H9 (cell line): Measurements from ENCODE around the gene CENPQ. TPM values are rescaled to one million over a fixed set of nuclear protein-coding genes. Genes with fewer than 3 reads are reported as not detected.
A peak's percentile ranks its signal among the peaks of the same experiment; 100 is the strongest.

ENCODE experiments used
- DNase-seq: peaks from one replicate; pipeline ENCODE4 v3.0.0-alpha.2; 2017
- H2AFZ ChIP-seq: one replicate; pipeline ENCODE4 v1.6.1; 2013; ENCODE audit warnings: mild to moderate bottlenecking, low read length, control low read depth, moderate library complexity
- H2AK5ac ChIP-seq: 2 replicates; pipeline ENCODE4 v1.6.1; 2013; ENCODE audit warnings: low read length, control low read depth, mixed read lengths; ENCODE audit not compliant: insufficient read length
- H2BK120ac ChIP-seq: one replicate; pipeline ENCODE4 v1.6.1; 2013; ENCODE audit warnings: low read depth, mild to moderate bottlenecking, low read length, control low read depth, inconsistent platforms; ENCODE audit not compliant: poor library complexity, severe bottlenecking
- H2BK12ac ChIP-seq: 2 replicates; pipeline ENCODE4 v1.6.1; 2013; ENCODE audit warnings: low read length, control low read depth, mixed read lengths, low read depth; ENCODE audit not compliant: insufficient read length
- H2BK15ac ChIP-seq: 2 replicates; pipeline ENCODE4 v1.6.1; 2013; ENCODE audit warnings: low read depth, low read length, control low read depth
- H2BK20ac ChIP-seq: one replicate; pipeline ENCODE4 v1.6.1; 2013; ENCODE audit warnings: low read depth, mild to moderate bottlenecking, low read length, control low read depth, inconsistent platforms; ENCODE audit not compliant: poor library complexity, severe bottlenecking
- H2BK5ac ChIP-seq: 2 replicates; pipeline ENCODE4 v1.6.1; 2013; ENCODE audit warnings: low read length, control low read depth, mixed read lengths; ENCODE audit not compliant: insufficient read length
- H3K14ac ChIP-seq: 2 replicates; pipeline ENCODE4 v1.6.1; 2013; ENCODE audit warnings: low read length, control low read depth; ENCODE audit not compliant: insufficient read depth
- H3K18ac ChIP-seq: 2 replicates; pipeline ENCODE4 v1.6.1; 2013; ENCODE audit warnings: low read depth, mild to moderate bottlenecking, mixed read lengths, low read length, control low read depth; ENCODE audit not compliant: insufficient read length
- H3K23ac ChIP-seq: 2 replicates; pipeline ENCODE4 v1.6.1; 2013; ENCODE audit warnings: low read length, control low read depth, mixed read lengths, low read depth; ENCODE audit not compliant: insufficient read length
- H3K23me2 ChIP-seq: 2 replicates; pipeline ENCODE4 v1.6.1; 2013; ENCODE audit warnings: low read depth, mild to moderate bottlenecking, mixed read lengths, low read length, control low read depth; ENCODE audit not compliant: insufficient read length, poor library complexity, severe bottlenecking
- H3K27ac ChIP-seq: 2 replicates; pipeline ENCODE4 v1.5.1; 2013; ENCODE audit warnings: low read length, control low read depth, mixed read lengths, low read depth; ENCODE audit not compliant: insufficient read length
- H3K27me3 ChIP-seq: 2 replicates; pipeline ENCODE4 v1.6.1; 2013; ENCODE audit warnings: low read length, control low read depth, inconsistent platforms; ENCODE audit not compliant: insufficient read depth
- H3K4ac ChIP-seq: 2 replicates; pipeline ENCODE4 v1.6.1; 2013; ENCODE audit warnings: low read depth, mild to moderate bottlenecking, control low read depth, inconsistent platforms, low read length, moderate library complexity
- H3K4me1 ChIP-seq: 2 replicates; pipeline ENCODE4 v1.6.1; 2013; ENCODE audit warnings: low read length, control low read depth, inconsistent platforms; ENCODE audit not compliant: insufficient read depth
- H3K4me2 ChIP-seq: 2 replicates; pipeline ENCODE4 v1.6.1; 2013; ENCODE audit warnings: low read length, control low read depth, mixed read lengths; ENCODE audit not compliant: insufficient read length, insufficient read depth
- H3K56ac ChIP-seq: 2 replicates; pipeline ENCODE4 v1.6.1; 2013; ENCODE audit warnings: low read depth, mild to moderate bottlenecking, mixed read lengths, low read length, control low read depth; ENCODE audit not compliant: insufficient read length
- H3K79me1 ChIP-seq: 2 replicates; pipeline ENCODE4 v1.6.1; 2013; ENCODE audit warnings: low read depth, mild to moderate bottlenecking, moderate library complexity, low read length, control low read depth, inconsistent platforms; ENCODE audit not compliant: insufficient read depth, poor library complexity, severe bottlenecking
- H3K79me2 ChIP-seq: 2 replicates; pipeline ENCODE4 v1.6.1; 2013; ENCODE audit warnings: low read length, control low read depth, inconsistent platforms; ENCODE audit not compliant: insufficient read depth
- H3K9ac ChIP-seq: 2 replicates; pipeline ENCODE4 v1.6.1; 2013; ENCODE audit warnings: low read length, control low read depth, mixed read lengths; ENCODE audit not compliant: insufficient read length; ENCODE audit errors: extremely low read depth
- H3K9me3 ChIP-seq: one replicate; pipeline ENCODE4 v1.6.1; 2013; ENCODE audit warnings: low read depth, low read length, inconsistent platforms; ENCODE audit not compliant: control insufficient read depth
- H3T11ph ChIP-seq: one replicate; pipeline ENCODE4 v1.6.1; 2013; ENCODE audit warnings: mild to moderate bottlenecking, low read length, control low read depth, inconsistent platforms
- H4K20me1 ChIP-seq: one replicate; pipeline ENCODE4 v1.6.1; 2013; ENCODE audit not compliant: control insufficient read depth, insufficient read length, insufficient read depth
- H4K5ac ChIP-seq: 2 replicates; pipeline ENCODE4 v1.6.1; 2013; ENCODE audit warnings: low read depth, mild to moderate bottlenecking, mixed read lengths, low read length, control low read depth; ENCODE audit not compliant: insufficient read length
- H4K8ac ChIP-seq: replicated peaks from 2 replicates; pipeline ENCODE4 v1.6.1; 2013; ENCODE audit warnings: low read length, control low read depth, mixed read lengths, low read depth; ENCODE audit not compliant: insufficient read length
- H4K91ac ChIP-seq: 2 replicates; pipeline ENCODE4 v1.6.1; 2013; ENCODE audit warnings: low read depth, mild to moderate bottlenecking, moderate library complexity, mixed read lengths, low read length, control low read depth; ENCODE audit not compliant: insufficient read length
- H3K27ac Mint-ChIP-seq, 3 experiments: 2 replicates in 2 of 3; 3 replicates in 1 of 3; pipeline ENCODE4 v1.8.0; 2020 to 2021; ENCODE audit warnings: mixed read lengths in 3 of 3, mild to moderate bottlenecking in 1 of 3, moderate library complexity in 1 of 3
- H3K27me3 Mint-ChIP-seq: 2 replicates; pipeline ENCODE4 v1.8.0; 2021; ENCODE audit warnings: low read depth, mild to moderate bottlenecking, moderate library complexity, mixed read lengths
- H3K36me3 Mint-ChIP-seq, 3 experiments: 2 replicates in 2 of 3; 3 replicates in 1 of 3; pipeline ENCODE4 v1.8.0; 2020 to 2021; ENCODE audit warnings: low read depth in 3 of 3, mixed read lengths in 3 of 3; ENCODE audit not compliant: insufficient read depth in 1 of 3
- H3K4me1 Mint-ChIP-seq, 2 experiments: 2 replicates each; pipeline ENCODE4 v1.8.0; 2020; ENCODE audit warnings: mixed read lengths in 2 of 2
- H3K4me3 Mint-ChIP-seq, 2 experiments: 2 replicates in 1 of 2; 3 replicates in 1 of 2; pipeline ENCODE4 v1.8.0; 2020 to 2021; ENCODE audit warnings: mild to moderate bottlenecking in 2 of 2, mixed read lengths in 2 of 2, moderate library complexity in 1 of 2
- H3K9me3 Mint-ChIP-seq, 2 experiments: 2 replicates in 1 of 2; 3 replicates in 1 of 2; pipeline ENCODE4 v1.8.0; 2020; ENCODE audit warnings: mild to moderate bottlenecking in 2 of 2, mixed read lengths in 2 of 2, moderate library complexity in 1 of 2
- CTCF ChIP-seq: fragments of 200-600 bp; sonication (generic); conservative IDR thresholded peaks from 3 replicates; pipeline ENCODE4 v1.8.0; 2021; ENCODE audit warnings: antibody characterized with exemption, mild to moderate bottlenecking
- WGBS: extraction: QIAGEN DNeasy Blood & Tissue Kit; methylation state at CpG from one replicate; pipeline ENCODE4 v1.1.7; 2013; ENCODE audit warnings: missing lambda C conversion rate, low lambda C conversion rate, mixed read lengths; ENCODE audit not compliant: insufficient read length; ENCODE audit errors: extremely low coverage; 5-methylcytosine and 5-hydroxymethylcytosine counted together
- total RNA-seq: library from RNA; stranded (reverse); gene quantifications from 2 replicates; pipeline ENCODE4 v1.2.1, GENCODE V29; 2021

Gene CENPQ
- total RNA-seq, 1 experiment from 2014 or later, result 15.5 TPM

GRCh38 chr6:49462071-49462470 lies 1.1 kb upstream of the CENPQ start:
- Mint-ChIP-seq H3K4me3 (peak overlapping the region; percentile 98 to 99), H3K9me3 (no peaks in the 10 kb centered on the region), H3K36me3 (peaks cover 0 to 8% (median 2%) of the 10 kb centered on the region in 3 experiments; a peak in 2 of 7 replicates), H3K27ac (no peak overlapping the region), H3K4me1 (peaks cover 12 to 15% of the 10 kb centered on the region in 2 experiments), H3K27me3 (no peaks in the 10 kb centered on the region)
- Histone ChIP-seq H3K23ac (no peak overlapping the region), H4K20me1 (no peaks in the 10 kb centered on the region), H2AK5ac (no peak overlapping the region), H3K79me2 (peaks cover 14% of the 10 kb centered on the region; the same call in 1 of the 2 replicates), H2AFZ (no peak overlapping the region), H3K4ac (no peak overlapping the region), H3K4me1 (no peaks in the 10 kb centered on the region), H3K56ac (no peak overlapping the region), H4K91ac (no peak overlapping the region), H2BK12ac (no peak overlapping the region), H2BK20ac (no peak overlapping the region), H4K5ac (no peak overlapping the region), H3K79me1 (no peaks in the 10 kb centered on the region), H3K4me2 (peak overlapping the region; percentile 86), H3K27ac (no peak overlapping the region), H3K27me3 (no peaks in the 10 kb centered on the region), H3K23me2 (peaks cover 3% of the 10 kb centered on the region), H3T11ph (no peak overlapping the region), H3K18ac (no peak overlapping the region), H3K9me3 (no peaks in the 10 kb centered on the region), H2BK15ac (no peak overlapping the region), H4K8ac (no peak overlapping the region), H2BK120ac (no peak overlapping the region), H3K14ac (no peak overlapping the region), H2BK5ac (no peak overlapping the region), H3K9ac (peak overlapping the region; percentile 82)
- no peak for TF ChIP-seq CTCF
- DNase-seq, result no peak
- no CpG with 5 or more reads among the region's 3 CpGs for WGBS
